RWPE1 (cell line): Measurements from ENCODE around the gene FGF8.
A peak's percentile ranks its signal among the peaks of the same experiment; 100 is the strongest.

Experiments
- CTCF ChIA-PET: fragments of 350-600 bp; sonication (Branson Sonifier 250); formaldehyde crosslinking; extraction: SDS; loops from one replicate; lab custom pipeline; 2021; lab: Yijun Ruan, JAX
- POLR2A ChIA-PET: fragments of 400-600 bp; formaldehyde crosslinking; extraction: SDS; loops from one replicate; lab custom pipeline; 2020; ENCODE audit warnings: antibody characterized with exemption; ENCODE audit not compliant: low non-redundant PET; lab: Yijun Ruan, JAX
- DNase-seq: peaks from one replicate; pipeline ENCODE4 v3.0.0; 2012; ENCODE audit warnings: low spot score
- H3K27ac ChIP-seq: fragments of 450-650 bp; 2 replicates; pipeline ENCODE4 v1.5.1; 2017
- TF ChIP-seq, protein P1 (sequence below): fragments of 450-650 bp; conservative IDR thresholded peaks from 2 replicates; pipeline ENCODE4 v1.5.1; 2017; ENCODE audit warnings: low read depth, mild to moderate bottlenecking

FGF8 gene, protein sequence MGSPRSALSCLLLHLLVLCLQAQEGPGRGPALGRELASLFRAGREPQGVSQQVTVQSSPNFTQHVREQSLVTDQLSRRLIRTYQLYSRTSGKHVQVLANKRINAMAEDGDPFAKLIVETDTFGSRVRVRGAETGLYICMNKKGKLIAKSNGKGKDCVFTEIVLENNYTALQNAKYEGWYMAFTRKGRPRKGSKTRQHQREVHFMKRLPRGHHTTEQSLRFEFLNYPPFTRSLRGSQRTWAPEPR

DNA sequence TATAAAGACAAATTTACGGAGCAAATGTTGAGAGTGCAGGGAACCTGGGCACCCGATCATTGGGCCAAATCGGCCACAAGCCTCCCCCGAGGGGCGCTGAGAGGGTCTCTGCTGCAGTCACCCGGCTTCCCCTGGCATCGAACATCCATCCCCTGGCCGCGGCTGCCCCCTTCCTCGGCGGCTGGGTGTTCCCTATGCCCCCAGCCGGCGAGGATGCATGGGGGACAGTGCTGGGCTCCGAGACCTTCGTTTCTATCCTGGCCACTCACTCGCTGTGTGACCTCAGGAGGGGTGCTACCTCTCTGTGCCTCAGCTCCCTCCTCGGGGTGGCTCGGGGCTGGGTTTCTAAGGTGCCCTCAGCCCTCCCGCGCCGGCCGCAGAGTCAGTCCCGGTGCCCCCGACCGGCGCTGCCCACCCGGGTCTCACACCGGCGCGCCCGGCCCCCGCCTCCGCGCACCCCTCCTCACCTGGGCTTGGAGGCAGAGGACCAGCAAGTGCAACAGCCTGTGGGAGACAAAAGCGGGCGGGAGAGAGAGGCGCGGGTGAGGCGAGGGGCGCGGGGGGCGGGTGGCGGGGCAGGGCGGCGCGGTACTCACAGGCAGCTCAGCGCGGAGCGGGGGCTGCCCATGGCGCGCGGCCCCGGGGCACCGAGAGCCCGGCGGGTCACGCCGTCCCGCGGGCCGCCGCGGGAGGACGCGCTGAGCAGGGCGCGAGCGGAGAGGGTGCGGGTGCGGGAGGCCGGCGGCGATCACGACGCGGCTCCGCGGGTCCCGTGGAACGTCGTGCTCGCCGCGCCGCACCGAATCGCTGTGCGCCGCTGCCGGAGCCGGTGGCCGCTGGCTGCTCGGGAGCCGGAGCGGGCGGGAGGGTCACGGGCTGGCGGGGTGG is at the start of gene FGF8:
Gene FGF8 (minus strand): TSS at position 842 of the 888 bp plus-strand sequence. CDS start 214 bp downstream, at position 628.
- TF ChIP-seq, protein P1, sequence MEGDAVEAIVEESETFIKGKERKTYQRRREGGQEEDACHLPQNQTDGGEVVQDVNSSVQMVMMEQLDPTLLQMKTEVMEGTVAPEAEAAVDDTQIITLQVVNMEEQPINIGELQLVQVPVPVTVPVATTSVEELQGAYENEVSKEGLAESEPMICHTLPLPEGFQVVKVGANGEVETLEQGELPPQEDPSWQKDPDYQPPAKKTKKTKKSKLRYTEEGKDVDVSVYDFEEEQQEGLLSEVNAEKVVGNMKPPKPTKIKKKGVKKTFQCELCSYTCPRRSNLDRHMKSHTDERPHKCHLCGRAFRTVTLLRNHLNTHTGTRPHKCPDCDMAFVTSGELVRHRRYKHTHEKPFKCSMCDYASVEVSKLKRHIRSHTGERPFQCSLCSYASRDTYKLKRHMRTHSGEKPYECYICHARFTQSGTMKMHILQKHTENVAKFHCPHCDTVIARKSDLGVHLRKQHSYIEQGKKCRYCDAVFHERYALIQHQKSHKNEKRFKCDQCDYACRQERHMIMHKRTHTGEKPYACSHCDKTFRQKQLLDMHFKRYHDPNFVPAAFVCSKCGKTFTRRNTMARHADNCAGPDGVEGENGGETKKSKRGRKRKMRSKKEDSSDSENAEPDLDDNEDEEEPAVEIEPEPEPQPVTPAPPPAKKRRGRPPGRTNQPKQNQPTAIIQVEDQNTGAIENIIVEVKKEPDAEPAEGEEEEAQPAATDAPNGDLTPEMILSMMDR: no peak
- ChIA-PET POLR2A (interaction anchor here (0.6 kb wide), 1 partner anchor 281 kb away, joined by 6 read pairs; no protein-coding TSS in a partner anchor), CTCF (no interaction called here)
- DNase-seq: no peak
- H3K27ac ChIP-seq: no peak within 1 kb of the TSS

DNA sequence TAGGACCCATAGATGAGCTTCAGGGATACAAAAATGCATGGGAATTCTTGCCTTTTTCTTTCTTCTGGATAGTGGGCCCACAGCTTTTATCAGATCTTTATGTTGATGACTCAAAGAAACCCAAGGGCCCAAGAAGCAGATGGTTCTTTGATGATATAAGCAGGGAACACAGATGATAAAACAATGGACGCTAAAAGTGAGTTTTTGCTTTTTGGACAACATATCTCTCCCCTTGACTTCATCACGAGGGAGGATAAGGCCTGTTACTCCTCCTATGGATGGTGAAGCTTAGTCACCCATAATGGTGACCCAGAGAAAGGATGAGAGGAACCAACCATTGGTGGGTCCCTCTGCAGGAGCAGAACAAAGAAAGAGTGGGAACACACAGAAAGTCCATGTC is 48.8 kb upstream of the FGF8 start:
- TF ChIP-seq, protein P1: no peak
- no peak overlapping the region for H3K27ac ChIP-seq
- POLR2A ChIA-PET: no interaction called here
- no peak for DNase-seq
- CTCF ChIA-PET: interaction anchor here (3.0 kb wide), 1 partner anchor 16 kb away, joined by 9 read pairs; no protein-coding TSS in a partner anchor

DNA sequence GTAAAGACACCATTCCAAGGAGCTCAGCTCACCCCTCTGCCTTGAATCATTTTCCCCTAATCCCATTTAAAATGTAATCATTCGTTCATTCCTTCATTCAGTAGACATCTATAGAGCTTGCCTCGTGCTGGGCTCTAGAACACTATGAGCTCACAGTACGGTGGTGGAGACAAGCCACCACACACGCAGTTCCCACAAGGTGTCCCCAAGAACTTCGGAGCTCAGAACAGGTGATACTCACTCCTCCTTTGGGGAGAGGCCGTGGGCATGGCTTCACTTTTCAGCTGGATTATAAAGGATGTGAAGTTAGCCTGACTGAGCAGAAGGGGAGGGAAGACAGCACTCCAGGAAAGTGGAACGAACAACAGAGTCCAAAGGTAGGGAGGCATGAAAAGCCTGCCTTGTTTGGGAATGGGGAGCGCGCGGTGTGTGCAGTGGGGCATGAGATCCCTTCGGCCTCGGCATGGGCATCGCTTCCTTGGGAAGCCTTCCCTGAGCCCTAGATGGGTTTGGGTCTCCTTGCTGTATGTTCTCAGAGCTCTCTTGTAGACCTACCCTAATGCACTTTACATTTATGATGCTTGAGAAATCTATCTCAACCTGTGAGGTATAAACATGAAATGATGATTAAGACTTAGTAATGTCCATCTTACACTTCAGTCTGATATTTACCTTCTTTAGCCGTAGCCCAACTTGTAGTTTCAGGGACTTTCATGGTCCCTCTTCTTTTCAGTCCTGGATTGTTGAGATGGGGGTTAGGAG is 43.1 kb upstream of the FGF8 start:
- peak overlapping the region; percentile 95 for H3K27ac ChIP-seq
- ChIA-PET CTCF (interaction anchor here (0.6 to 2.0 kb wide), 6 partner anchors 14 to 66 kb away, joined by 3 to 10 read pairs (median 4); no protein-coding TSS in a partner anchor), POLR2A (interaction anchor here (0.7 kb wide), 2 partner anchors 36 to 80 kb away, joined by 3 read pairs; partner anchors contain the start of gene NPM3)
- TF ChIP-seq, protein P1: no peak
- peak; percentile 39 for DNase-seq

DNA sequence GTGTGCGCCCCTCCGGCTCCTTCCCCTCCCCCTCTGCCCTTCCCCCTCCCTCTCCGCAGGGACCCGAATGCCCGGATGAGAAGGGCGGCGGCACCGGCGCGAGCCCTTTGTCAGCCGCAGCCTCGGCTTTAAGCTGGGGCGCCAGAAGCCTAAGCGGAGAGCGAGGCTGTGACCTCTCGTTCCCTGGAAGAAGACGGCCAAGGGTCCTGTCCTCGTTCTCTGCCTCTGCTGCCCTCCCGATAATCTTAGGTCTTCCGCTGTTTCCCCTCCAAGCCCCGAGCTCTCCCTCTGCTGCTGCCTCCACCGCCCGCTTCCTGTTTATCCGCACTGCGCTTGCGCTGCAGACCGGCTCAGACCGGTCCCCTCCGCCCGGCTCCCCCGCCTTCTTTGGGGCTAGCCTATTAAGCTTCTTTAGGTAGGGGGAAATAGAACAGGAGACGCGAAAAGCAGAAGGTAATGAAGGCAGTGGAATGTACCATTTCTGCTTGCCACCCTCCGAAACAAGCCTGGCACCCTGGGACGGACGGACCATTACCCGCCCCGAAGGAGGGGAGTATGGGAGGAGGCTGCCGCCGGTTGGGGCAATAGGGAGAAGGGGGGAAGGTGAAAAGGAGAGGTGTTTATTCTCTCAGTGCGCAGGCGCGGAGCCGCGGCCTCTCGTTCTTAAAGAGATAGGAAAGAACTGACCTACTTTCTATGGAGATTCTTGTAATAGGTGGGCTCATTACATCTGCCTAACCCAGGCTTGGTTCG is 42.4 kb upstream of the FGF8 start, which contains the start of gene OGA:
Gene OGA (minus strand): TSS at position 326 of the 753 bp plus-strand sequence. CDS start 422 bp downstream, outside the sequence.
- ChIA-PET POLR2A (interaction anchor here (0.7 kb wide), 2 partner anchors 35 to 81 kb away, joined by 3 read pairs; partner anchors contain the start of gene NPM3), CTCF (interaction anchor here (0.6 to 2.0 kb wide), 6 partner anchors 10 to 256 kb away, joined by 3 to 10 read pairs (median 4); no protein-coding TSS in a partner anchor)
- peak within 1 kb of the TSS; percentile 95 for H3K27ac ChIP-seq
- TF ChIP-seq, protein P1: no peak
- peak; percentile 100 for DNase-seq

DNA sequence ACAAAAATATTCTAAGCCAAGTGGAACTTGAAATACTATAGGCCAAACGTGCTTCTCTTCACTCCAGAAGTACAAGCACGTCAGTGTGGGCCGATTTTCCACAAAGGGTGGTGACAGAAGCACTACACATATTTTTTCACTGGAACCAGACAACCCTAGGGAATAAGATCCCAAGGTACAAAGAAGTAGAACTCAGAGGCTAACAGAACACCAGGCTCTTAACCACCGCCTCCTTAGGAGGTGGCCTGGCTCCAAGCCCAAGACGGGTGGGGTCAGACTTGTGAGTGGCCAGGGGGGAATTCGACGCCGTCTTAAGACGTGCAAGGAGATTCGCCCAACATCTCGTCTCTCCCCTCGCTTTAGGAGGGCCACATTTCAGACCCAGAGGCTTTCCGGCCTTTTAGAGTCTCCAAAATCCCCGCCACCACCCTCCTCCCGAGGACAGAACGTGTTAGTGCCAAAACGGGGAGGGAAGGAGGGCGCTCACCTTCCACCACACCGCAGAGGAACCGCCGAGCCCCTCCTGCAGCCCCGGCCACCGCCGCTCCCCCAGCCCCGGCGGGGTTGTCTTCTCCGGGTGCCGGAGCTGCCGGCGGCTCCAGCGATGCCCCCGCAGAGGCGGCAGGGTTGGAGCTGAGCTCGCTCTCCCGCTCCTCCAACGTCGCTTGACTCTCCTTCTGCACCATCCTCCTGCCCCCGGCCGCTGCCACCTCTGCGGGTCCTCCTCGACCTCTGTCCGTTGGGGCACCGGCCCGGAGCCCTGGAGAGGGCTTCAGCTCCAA is 41.6 kb upstream of the FGF8 start:
- TF ChIP-seq, protein P1: no peak
- ChIA-PET POLR2A (no interaction called here), CTCF (interaction anchor here (0.6 to 2.0 kb wide), 6 partner anchors 11 to 256 kb away, joined by 3 to 10 read pairs (median 4); no protein-coding TSS in a partner anchor)
- H3K27ac ChIP-seq: peak overlapping the region; percentile 95
- DNase-seq: peak; percentile 93
